Superior temporal gyrus (tissue), 1 donor: ENCODE data around the gene ZFPM1.
A peak's percentile ranks its signal among the peaks of the same experiment; 100 is the strongest.

Experiments used
- DNase-seq: peaks from one replicate; pipeline ENCODE4 v3.0.0-alpha.2; 2016; ENCODE audit errors: extremely low spot score

ZFPM1 gene

GRCh38 chr16:88537859-88538258, 84.8 kb downstream of the ZFPM1 start:
- no peak for DNase-seq

GRCh38 chr16:88538366-88539060, 85.4 kb downstream of the ZFPM1 start:
- no peak for DNase-seq

GRCh38 chr16:88539261-88539651, 86.2 kb downstream of the ZFPM1 start:
- no peak for DNase-seq

- no peak for DNase-seq
Measured at GRCh38 chr16:88539652-88540345, 86.7 kb downstream of the ZFPM1 start.

GRCh38 chr16:88540346-88540977, 87.4 kb downstream of the ZFPM1 start:
- DNase-seq: no peak

- DNase-seq: no peak
Measured at GRCh38 chr16:88541831-88542616, 88.9 kb downstream of the ZFPM1 start.

- no peak for DNase-seq
Measured at GRCh38 chr16:88543230-88543813, 90.2 kb downstream of the ZFPM1 start.

GRCh38 chr16:88545781-88546180, 92.7 kb downstream of the ZFPM1 start:
- DNase-seq: no peak

- DNase-seq: no peak
Measured at GRCh38 chr16:88548131-88548874, 95.2 kb downstream of the ZFPM1 start.

GRCh38 chr16:88548985-88549384, 95.9 kb downstream of the ZFPM1 start:
- no peak for DNase-seq

- DNase-seq: no peak
Measured at GRCh38 chr16:88549671-88550245, 96.7 kb downstream of the ZFPM1 start.

GRCh38 chr16:88550246-88550661, 97.2 kb downstream of the ZFPM1 start:
- DNase-seq: no peak

- DNase-seq: no peak
Measured at GRCh38 chr16:88552166-88552565, 99.1 kb downstream of the ZFPM1 start.

GRCh38 chr16:88552815-88553214, 99.7 kb downstream of the ZFPM1 start:
- DNase-seq: no peak

GRCh38 chr16:88553739-88554138, 100.7 kb downstream of the ZFPM1 start:
- DNase-seq: no peak

- no peak for DNase-seq
Measured at GRCh38 chr16:88554711-88555264, 101.7 kb downstream of the ZFPM1 start.

GRCh38 chr16:88556294-88556988, 103.4 kb downstream of the ZFPM1 start:
- no peak for DNase-seq

- peak; percentile 24 for DNase-seq
Measured at GRCh38 chr16:88558457-88559442, 105.7 kb downstream of the ZFPM1 start.
